GM12801 (cell line): Measurements from ENCODE around the gene KIF3A.

Experiments used
- TF ChIP-seq, protein P1 (sequence below): IDR thresholded peaks from one replicate; pipeline ENCODE4 v1.5.1; 2011; ENCODE audit warnings: control low read depth; ENCODE audit not compliant: insufficient read length; ENCODE audit errors: extremely low read depth

The KIF3A gene

DNA sequence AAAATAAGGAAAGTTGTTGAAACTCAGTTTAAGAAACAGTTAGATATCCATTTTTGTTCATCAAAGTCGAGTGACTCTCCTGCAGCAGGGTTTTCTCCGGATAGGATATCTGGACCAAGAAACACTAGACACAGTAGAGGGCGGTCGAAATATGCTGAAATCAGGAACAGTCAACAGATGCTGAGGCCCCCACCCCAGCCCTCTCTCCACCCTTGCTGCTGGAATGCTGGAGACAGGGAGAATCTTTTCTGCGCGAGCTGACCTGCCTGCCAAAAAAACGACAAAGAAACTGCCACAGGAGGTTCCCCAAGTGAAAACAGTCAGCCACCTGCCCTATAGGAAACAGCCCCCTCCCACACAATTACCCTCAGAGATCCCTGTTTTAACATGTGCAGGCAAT lies 83.6 kb downstream of the KIF3A start:
- TF ChIP-seq, protein P1, sequence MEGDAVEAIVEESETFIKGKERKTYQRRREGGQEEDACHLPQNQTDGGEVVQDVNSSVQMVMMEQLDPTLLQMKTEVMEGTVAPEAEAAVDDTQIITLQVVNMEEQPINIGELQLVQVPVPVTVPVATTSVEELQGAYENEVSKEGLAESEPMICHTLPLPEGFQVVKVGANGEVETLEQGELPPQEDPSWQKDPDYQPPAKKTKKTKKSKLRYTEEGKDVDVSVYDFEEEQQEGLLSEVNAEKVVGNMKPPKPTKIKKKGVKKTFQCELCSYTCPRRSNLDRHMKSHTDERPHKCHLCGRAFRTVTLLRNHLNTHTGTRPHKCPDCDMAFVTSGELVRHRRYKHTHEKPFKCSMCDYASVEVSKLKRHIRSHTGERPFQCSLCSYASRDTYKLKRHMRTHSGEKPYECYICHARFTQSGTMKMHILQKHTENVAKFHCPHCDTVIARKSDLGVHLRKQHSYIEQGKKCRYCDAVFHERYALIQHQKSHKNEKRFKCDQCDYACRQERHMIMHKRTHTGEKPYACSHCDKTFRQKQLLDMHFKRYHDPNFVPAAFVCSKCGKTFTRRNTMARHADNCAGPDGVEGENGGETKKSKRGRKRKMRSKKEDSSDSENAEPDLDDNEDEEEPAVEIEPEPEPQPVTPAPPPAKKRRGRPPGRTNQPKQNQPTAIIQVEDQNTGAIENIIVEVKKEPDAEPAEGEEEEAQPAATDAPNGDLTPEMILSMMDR, result no peak

DNA sequence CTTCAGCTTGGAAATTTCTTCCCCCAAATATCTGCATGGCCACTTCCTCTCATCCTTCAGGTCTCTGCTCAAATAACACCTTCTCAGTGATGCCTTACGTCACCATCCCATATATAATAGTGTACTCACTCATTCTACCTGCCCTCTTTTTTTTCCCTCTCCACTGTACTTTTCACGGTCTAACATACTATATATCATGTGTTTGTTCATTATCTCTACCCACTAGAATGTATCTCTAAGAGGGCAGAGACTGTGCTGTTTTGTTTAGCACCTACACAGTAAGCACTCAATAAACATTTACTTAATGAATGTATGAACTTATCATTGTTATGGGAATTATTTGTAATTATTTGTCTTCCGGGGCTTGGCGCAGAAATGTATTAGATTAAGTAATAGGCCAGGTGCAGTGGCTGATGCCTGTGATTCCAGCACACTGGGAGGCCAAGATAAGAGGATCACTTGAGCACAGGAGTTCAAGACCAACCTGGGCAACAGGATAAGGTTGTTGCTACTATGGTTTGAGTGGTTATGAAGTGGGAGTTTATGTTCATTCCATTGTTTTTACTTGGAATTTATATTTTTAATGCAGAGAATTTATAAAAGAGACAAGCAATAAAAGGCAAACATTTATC lies 85.4 kb downstream of the KIF3A start:
- TF ChIP-seq, protein P1, result no peak

DNA sequence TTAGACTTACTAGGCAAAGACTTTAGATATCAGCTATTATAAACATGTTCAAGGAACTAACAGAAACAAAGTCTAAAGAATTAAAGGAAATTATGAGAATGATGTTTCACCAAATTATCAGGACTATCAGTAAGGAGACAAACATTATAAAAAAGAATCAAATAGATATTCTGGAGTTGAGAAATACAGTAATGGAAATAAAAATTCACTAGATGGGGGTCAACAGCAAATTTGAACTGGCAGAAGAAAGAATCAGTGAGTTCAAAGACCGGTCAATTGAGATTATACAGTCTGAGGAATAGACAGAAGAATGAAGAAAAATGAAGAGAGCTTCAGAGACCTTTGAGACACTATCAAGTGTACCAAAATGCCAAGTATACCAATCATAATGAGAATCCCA lies 89.0 kb downstream of the KIF3A start:
- TF ChIP-seq, protein P1, result no peak

DNA sequence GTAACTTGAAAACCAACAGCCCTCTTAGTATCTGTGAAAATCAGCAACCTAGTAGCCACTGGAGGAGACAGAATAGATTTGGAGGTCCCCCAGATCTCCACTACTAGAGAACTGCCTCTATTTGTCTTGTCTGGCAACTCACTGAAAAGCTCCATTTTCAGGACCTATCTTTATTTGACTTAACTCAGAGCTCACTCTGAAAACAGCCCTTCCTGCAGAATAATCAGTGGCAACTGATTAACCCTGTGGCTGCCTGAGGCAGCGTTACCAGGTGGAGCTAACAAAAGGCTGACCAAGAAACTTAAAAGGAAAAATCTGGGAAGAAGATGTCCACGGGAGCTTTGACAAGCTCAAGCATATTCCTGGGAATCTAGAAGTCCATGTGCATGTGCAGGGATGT lies 89.9 kb downstream of the KIF3A start:
- TF ChIP-seq, protein P1, result no peak

DNA sequence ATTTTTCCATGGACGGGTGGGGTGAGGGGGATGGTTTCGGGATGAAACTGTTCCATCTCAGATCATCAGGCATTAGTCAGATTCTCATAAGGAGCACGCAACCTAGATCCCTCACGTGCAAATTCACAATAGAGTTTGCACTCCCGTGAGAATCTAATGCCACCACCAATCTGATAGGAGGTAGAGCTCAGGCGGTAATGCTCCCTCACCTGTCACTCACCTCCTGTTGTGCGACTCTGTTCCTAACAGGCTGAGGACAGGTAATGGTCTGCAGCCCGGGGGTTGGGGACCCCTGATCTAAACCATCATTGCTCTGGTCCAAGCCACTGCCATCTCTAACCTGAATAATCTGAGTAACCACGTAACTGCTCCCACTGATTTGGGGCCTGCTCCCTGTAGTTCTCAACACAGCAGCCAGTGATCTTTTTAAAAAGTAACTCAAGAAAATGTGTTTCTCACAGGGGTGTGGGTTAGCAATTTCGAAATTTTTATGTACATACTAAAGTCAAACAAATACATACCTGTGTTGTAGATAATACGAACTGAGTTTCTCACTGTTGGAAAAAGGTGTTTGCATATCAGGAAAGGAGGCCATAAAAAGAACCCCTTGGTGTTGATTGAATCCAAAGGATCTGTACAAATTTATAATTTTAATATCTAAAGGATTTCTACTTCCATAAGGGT lies 90.6 kb downstream of the KIF3A start:
- TF ChIP-seq, protein P1, result no peak

DNA sequence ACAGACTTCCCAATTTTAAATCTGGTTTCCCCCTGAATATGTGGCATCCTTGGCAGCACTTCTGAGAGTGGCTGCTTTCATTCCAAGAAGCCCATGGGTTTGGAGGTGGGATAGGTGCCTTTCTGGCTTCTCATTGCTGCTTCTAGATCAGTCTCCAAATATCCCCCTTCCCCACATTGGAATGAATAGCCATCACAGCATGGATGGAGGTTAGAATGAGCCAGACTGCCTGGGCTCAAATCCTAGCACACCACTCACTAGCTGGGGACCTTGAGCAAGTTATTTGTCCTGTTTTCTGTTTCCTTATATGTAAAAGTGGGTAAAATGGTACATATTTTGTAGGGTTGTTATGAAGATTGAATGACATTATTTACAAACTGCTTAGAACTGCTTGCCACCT lies 93.2 kb downstream of the KIF3A start:
- TF ChIP-seq, protein P1, result no peak
